Embryonic facial prominence (tissue), 1 donor: Measurements from ENCODE around the gene ATP6V0C.
A peak's percentile ranks its signal among the peaks of the same experiment; 100 is the strongest.
"Not testable (repeated sequence)": the region's sequence is repeated elsewhere in the genome, so short reads cannot be mapped to it uniquely, and the experiment has no call there.

Experiments used
- DNase-seq: peaks from one replicate; pipeline ENCODE4 v3.0.0-alpha.2; 2016; ENCODE audit errors: extremely low spot score

ATP6V0C gene

DNA sequence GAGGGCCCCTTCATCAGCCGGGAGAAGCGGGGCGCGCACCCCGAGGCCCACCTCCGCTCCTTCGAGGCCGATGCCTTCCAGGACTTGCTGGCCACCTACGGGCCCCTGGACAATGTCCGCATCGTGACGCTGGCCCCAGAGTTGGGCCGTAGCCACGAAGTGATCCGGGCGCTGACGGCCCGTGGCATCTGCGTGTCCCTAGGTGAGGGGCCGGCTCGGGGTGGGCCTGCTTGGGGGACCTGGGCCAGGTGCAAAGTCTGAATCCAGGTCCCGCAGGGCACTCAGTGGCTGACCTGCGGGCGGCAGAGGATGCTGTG lies 14.0 kb downstream of the ATP6V0C start:
- no peak for DNase-seq

DNA sequence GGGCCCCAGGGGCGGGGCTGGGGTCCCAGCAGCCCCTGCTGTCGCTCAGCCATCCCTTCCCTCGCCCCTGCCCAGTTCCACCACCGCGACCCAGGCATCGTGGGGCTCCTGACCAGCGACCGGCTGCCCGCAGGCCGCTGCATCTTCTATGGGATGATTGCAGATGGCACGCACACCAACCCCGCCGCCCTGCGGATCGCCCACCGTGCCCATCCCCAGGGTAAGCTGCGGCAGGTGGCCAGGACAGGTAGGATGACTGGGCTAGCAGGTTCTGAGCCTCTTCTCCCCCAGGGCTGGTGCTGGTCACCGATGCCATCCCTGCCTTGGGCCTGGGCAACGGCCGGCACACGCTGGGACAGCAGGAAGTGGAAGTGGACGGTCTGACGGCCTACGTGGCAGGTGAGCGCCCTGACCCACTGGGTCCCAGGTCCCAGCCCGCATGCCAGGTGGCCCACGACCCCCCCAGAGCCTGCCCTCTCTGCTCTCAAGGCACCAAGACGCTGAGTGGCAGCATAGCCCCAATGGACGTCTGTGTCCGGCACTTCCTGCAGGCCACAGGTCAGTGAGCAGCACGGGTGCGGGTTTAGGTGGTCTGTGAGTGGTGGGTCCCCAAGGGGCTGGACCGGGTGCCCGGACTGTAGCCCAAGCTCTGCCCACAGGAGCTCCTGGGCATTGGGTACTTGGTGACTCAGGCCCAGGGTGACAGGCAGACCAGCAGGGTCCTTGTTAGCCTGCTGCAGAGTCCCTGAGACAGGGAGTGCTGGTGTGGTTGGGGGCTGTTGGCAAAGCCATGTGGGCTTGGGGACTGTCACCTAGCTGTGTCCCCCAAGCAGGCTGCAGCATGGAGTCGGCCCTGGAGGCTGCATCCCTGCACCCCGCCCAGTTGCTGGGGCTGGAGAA lies 14.7 kb downstream of the ATP6V0C start:
- no peak for DNase-seq

DNA sequence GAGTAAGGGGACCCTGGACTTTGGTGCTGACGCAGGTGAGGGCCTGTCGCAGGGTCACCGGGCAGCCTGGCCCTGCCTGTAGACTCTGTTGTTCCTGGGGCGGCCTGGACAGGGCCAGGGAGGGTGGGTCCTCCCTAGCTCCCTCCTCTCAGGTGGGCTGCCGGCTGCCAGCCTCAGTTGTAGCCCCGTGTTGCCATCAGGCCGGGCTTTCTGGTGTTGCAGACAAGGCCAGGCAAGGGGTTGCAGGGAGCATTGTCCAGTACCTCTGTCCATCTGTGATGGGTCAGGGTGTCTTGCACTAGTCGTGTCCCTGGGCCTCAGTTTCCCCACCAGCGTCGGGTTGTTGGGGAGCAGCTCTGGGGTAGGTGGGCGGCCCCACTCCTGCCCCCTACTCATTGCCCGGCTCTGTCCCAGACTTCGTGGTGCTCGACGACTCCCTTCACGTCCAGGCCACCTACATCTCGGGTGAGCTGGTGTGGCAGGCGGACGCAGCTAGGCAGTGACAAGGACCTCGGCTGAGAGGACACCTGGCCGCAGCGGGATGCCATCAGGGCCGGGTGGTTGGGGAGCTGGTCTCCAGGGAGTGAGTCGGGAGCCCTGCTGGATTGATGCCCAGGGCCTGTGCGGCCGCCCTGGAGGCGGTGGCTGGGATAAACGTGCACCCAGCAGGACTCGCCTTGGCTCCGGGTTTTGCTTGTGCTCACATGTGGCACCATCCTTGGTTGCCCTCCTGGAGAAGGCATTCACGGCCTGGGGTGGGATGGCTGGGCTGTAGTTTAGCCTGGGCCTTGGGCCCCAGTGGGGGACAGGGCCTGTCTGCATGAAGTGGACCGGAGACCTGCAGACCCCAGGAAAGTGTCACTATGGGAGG lies 15.5 kb downstream of the ATP6V0C start:
- DNase-seq = no peak

DNA sequence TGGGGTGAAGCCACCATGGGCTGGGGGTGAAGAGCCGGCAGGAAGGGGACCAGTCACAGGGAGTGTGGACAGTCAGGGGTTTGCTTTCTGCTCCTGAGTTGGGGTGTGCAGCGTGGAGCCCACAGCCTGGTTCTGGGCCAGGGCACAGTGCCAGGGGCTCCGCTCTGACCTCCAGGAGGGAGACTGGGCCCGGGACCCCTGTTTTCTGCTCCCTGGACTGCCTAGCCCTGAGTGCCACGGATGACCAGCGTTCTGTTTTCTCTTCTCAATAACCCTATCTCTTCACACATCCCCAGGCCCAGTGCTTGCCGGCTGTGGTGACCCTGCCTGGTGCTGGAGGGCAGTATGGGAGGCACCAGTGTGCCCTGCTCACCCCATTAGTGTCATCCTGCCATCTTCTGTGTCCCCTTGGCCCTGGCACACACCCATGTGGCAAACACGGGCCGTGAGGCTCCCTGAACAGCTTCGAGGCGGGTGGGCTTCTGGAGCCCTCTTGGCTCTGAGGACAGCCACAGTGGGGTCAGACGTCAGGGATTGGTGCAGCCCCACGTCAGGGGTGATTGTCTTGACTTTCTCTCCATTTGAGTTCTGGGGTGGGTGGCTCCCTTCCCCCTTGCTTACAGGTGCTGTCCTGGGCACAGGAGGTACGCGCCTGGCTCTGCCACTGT lies 16.3 kb downstream of the ATP6V0C start:
- no peak for DNase-seq

DNA sequence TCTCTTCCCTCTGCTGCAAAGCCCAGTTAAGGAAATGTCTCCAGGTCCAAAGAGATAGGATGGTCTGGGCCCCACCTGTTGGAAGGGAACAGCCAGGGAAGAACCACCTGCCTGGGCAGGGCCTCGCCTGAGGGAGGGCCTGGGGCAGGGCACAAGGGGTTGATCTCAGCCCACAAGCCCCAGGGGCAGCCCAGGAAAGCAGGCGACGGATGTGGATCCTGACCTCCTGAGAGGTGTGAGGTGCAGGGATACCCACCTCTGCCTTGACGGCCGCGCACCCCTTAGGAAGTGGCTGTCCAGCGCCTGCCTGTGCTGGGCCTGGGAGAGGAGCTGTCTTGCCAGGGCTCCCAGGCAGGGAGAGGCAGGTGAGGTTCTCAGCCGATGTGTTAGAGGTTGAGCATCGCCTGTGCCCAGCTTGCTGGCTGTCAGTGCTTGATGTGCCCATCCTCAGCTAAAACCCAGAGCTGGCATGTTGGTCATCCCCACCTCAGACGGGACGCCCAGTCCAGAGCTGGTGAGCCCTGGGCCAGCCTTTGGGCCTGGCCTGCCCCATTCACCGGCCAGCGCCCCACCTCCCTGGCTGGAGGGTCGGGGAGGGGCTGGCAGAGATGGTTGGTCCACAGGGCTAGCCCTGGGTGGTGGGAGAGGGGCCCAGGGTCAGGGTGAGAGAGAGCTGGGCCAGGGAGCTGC lies 17.0 kb downstream of the ATP6V0C start:
- DNase-seq = no peak

DNA sequence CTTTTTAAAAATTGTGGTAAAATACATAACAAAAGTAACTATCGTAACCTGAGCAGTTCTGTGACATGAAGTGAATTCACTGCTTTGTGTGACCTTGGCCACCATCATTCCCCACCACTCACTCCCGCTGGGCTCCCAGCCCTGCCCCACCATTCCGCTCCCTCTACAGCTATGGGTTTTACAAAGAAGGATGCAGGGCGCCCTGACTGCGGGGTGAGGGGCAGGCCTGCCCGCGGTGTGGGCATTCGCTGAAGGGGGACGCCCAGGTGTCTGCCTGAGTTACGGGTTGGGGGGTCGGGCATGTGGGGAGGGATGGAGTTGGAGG lies 17.6 kb downstream of the ATP6V0C start, which contains the start of gene CEMP1:
Gene CEMP1, minus strand, starts transcription at position 38 of the 325 bp plus-strand sequence. CDS start 335 bp downstream, outside the sequence.
- DNase-seq = no peak

DNA sequence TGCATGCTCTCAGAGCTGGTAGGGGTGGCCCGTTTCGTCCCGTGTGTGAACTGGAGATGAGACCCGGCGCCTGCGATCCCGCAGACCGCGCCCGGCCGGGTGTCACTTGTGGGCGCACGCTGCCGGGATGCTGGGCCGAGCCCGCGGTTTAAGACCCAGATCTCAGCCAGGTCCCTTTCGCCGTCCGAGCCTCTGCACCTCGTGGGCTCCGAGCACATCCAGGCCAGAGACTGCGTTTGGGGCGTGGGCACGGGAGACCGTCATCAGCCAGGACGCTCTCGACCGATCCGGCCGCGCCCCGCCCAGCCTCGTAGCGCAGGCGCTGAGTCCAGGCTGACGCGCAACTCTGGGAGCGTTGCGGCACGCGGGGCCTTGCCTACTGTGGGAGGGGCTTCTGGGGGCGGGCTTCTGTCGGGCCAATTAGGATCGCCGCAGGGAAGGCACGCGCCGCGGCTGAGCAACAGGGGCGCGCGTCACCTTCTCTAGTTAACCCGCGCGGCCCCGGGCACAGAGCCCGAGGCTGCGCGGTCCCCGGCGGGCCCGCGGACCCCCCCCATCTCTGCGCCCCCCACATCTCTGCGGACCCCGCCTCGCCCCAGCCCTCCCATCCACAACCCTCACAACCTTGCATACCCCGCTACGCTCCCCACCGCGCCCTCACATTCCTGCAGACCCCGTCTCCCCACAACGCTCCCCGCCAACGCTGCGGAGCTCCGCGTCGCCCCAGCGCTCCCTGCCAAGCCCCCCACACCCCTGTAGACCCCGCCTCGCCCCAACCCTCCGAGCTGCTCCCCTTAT lies 18.1 kb downstream of the ATP6V0C start:
- DNase-seq = peak; percentile 92

DNA sequence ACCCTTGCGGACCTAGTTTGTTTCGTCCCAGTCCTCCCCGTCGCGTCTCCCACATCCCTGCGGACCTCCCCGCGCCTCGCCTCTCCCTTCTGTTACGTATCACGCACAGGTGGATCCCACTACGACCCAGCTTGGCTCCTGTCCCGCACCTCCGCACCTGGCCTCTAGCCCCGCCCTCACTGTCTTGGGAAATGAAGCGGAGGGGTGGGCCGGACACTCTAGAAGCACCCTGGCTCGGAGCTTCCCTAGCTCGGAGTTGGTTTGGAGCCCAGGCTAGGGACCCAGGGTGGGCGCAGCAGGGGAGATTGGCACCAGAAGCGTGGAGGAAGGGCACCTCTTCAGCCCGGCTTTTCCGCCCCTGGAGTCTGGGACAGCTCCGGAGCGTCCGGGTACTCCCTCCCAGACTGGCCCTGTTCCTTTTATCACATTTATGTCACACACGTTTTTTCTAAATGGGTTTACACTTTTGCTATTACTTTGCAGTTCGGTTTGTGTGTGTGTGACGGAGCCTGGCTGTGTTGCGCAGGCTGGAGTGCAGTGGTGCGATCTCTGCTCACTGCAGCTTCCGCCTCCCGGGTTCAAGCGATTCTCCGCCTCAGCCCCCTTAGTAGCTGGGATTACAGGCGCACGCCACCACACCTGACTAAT lies 18.9 kb downstream of the ATP6V0C start:
- peak; percentile 46 for DNase-seq

DNA sequence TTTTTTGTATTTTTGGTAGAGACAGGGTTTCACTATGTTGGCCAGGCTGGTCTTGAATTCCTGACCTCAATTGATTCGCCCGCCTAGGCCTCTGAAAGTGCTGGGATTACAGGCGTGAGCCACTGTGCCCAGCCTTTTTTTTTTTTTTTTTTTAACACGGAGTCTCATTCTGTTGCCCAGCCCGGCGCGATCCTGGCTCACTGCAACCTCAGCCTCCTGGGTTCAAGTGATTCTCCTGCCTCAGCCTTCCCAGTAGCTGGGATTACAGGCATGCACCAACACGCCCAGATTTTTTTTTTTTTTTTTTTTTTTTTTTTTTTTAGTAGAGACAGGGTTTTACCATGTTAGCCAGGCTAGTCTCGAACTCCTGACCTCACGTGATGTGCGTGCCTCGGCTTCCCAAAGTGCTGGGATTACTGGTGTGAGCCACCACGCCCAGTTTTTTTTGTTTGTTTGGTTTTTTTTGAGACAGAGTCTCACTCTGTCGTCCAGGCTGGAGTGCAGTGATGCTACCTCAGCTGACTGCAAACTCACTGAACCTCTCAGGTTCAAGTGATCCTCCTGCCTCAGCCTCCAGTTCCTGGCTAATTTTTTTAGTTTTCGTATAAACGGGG lies 19.5 kb downstream of the ATP6V0C start:
- DNase-seq = not testable (repeated sequence)

DNA sequence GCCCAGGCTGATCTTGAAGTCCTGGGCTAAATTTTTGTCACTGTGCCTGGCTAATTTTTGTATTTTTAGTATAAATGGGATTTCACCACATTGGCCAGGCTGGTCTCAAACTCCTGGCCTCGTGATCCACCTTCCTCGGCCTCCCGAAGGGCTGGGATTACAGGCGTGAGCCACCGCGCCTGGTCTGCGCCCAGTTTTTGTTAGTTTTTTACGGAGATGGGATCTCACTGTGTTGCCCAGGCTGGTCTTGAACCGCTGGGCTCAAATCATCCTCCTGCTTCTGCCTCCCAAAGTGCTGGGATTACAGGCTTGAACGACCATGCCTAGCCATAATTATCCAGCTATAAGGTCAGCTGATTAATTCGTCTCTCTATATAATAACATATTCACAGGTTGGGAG lies 20.2 kb downstream of the ATP6V0C start:
- DNase-seq = no peak

DNA sequence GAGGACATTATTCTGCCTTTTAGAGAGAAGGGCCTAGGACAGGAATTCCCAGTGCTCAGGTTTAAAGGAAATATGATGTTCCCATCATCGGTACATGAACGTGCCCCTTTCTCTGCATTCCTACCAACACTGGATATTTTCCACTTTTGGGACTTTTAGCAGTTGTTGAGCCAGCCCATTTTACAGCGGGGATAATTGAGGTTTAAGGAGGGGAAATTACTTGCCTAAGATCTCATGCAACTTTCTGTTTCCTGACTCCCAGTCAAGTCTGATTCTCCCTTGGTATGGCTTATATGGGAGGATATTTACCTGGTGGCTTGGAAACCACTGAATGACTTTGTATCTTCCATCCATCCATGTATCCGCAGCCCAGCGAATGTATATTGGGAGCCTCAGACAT lies 20.6 kb downstream of the ATP6V0C start:
- not testable (repeated sequence) for DNase-seq

DNA sequence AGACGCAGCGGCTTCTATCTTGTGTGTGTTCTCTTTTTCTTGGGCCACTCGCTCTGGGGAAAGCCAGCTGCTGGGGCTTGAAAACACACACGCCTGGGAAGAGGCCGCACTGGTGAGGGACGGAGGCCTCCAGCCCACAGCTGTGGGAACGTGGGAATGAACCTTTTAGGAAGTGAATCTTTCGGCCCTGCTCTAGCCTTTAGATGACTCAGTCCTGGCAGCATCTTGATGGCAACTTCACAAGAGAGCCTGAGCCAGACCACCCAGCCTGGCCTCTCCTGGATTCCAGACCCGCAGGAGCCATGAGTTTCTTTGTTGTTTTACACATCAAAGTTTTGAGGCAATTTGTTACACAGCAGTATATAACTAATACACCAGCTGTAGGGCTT lies 21.9 kb downstream of the ATP6V0C start:
- no peak for DNase-seq

DNA sequence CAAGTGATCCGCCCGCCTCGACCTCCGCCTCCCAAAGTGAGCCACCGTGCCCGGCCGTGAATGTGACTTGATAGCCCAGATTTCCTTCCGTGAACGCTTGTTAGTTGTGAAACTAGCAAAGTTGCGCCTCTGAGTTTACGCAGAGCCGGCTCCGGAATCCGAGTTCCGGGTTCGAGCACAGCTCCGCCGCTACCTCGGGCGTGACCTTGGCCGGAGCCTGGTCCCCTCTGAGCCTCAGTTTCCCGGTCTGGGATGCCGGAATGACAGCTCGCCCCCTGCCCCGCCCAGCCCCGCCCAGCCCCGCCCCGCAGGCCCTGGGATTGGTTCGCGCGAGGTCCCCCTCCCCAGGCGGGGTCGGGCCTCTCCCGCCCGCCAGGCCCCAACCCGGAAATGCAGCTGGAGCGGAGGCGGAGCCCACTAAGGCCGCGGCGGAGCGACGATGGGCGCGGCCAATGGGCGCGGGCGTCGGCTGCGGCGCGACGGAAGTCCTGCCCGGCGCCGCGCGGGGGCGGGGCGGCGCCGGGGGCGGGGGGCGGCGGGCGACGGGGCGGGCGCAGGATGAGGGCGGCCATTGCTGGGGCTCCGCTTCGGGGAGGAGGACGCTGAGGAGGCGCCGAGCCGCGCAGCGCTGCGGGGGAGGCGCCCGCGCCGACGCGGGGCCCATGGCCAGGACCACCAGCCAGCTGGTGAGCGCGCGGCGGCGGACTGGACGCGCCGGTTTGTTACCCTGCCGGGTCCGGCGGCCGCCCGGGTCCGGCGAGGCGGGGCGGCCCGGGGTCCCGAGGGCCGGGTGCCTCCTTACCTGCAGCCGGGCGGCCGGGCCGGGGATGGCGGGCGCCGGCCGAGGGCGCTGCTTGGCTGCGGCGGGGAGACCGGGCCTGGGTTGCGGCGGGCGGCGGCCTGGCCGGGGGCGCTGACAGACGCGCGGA lies 24.0 kb downstream of the ATP6V0C start, which contains the start of gene PDPK1:
Gene PDPK1, plus strand, starts transcription at position 571 of the 929 bp plus-strand sequence. Its CDS starts 92 bp downstream, at position 663.
- DNase-seq = peak; percentile 89

DNA sequence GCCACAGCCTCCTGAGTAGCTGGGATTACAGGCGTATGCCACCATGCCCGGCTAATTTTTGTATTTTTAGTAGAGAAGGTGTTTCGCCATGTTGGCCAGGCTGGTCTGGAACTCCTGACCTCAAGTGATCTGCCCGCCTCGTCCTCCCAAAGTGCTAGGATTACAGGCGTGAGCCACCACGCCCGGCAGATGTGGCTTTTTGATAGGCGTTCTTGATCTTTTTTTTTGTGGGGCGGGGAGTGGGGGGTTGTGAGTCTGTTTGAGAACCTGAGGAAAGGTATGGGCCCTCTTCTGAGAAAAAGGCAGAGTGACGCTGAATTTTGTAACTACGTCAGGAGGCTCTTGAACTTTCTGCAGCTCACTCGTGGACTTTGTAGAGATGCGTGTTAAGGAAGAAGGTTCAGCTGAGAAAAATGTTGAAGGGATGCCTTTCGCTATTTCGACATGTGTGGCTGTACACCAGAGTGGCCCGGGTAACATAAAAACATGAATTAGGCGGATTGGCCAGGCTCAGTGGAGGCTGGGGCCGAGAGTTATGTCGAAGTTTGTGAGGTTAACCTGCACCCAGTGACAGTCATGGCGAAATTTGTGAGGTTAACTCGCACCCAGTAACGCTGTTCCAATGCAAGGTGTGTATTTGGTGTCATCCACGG lies 25.6 kb downstream of the ATP6V0C start:
- not testable (repeated sequence) for DNase-seq

DNA sequence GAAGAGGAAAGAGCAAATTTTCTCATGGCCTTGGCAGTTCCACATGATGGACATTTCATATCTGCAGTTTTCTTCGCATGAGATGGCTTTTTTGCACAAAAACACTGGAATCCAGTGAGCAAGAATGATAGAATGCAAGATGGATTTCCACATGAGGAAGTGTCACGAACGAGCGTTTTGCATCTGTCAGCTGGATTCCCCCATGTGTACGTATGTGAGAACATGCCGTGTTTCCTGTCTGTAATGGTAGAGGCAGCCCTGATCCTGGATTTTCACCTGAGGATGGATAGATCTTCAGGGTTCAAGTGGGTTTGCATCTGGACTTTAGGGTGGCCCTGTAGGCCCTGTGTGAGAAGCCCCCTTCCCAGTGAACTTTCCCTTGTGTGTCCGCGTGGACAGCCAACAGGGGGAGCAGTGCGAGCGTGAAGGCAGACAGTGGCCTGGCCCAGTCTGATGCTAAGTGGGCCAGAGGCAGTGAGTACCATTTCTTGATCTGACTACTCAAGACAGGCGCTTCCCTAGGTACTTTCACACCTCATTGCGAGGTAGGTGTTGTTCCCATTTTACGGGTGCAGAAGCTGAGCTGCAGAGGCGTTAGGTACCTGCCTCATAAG lies 26.2 kb downstream of the ATP6V0C start:
- not testable (repeated sequence) for DNase-seq

DNA sequence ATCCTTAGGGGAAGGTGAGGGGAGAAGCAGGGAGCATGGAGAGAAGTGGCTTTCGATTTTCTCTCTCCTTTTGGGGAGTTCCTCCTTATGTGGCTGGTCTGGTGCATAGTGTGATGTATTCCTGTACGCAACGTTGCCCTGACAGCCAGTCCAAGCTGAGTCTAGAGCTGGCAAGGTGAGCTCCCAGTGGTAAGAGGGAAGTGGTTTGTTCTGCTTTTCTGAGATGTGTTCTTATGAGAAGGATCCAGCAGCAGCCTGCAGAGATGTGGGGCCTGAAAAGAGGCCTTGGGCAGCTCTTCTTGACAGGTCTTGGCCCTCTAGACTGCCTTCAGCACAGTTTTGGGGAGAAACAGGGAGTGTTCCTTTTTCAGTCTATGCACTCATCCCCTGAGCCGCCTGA lies 27.2 kb downstream of the ATP6V0C start:
- not testable (repeated sequence) for DNase-seq

DNA sequence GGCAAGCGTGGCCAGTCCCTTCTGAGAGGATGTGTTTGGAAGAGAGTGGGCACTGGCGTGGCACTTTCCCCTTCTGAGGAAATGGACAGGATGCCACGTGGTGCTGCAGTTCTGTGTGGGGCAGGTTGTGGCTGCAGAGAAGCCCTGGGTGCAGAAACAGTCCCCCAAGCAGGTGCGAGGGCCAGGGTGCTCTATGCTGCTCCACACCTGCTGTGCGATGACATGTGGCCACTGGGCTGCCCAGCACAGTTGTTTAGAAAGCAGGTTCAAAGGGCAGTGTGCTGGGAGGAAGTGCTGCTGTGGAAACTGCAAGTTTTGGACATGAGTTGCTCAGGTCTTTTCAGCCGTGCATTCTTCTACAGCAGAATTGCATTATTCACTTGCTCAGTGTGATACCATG lies 27.7 kb downstream of the ATP6V0C start:
- not testable (repeated sequence) for DNase-seq

DNA sequence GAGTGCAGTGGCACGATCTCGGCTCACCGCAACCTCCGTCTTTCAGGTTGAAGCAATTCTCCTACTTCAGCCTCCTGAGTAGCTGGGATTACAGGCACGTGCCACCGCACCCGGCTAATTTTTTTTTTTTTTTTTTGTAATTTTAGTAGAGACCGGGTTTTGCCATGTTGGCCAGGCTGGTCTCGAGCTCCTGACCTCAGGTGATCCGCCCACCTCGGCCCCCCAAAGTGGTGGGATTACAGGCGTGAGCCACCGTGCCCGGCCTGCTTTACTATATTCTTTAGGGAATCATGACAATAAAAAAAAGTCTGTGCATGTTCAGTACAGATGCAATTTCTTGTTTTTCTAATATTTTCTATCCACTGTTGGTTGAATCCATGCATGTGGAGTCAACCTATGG lies 30.0 kb downstream of the ATP6V0C start:
- not testable (repeated sequence) for DNase-seq
